GM13976 (cell line): ENCODE results near the gene HAGH.

Experiments
- DNase-seq: peaks from one replicate; pipeline ENCODE4 v3.0.0; 2012; ENCODE audit warnings: low spot score
- in situ Hi-C: fragments of 300-500 bp; cut with MboI; formaldehyde crosslinking; loops from one replicate; pipeline ENCODE4 v1.12.0; 2022; ENCODE audit warnings: low sequenced_read_pairs, mixed read lengths, inconsistent platforms; ENCODE audit not compliant: unreplicated experiment
- TF ChIP-seq, protein P1 (sequence below): IDR thresholded peaks from 2 replicates; pipeline ENCODE4 v1.5.1; 2012; ENCODE audit warnings: borderline replicate concordance, mild to moderate bottlenecking; ENCODE audit not compliant: insufficient read depth; ENCODE audit errors: extremely low read depth, missing control alignments, control extremely low read depth

Gene HAGH

DNA sequence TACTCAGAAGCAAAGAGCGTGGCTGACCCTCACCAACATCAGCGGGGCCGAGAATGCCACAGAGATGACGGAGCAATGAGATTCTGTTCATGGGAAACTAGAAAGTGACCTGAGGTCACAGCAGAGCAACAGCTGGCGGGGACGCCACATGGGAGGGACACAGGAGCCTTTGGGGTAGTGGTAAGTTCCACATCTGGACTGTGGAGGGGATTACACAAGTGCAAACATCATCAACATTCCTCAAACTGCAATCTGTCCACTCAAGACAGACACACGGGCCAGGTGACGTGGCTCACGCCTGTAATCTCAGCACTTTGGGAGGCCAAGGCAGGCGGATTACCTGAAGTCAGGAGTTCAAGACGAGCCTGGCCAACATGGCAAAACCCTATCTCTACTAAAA is 11.2 kb downstream of the HAGH start:
- in situ Hi-C loops = no loop called here
- TF ChIP-seq, protein P1, sequence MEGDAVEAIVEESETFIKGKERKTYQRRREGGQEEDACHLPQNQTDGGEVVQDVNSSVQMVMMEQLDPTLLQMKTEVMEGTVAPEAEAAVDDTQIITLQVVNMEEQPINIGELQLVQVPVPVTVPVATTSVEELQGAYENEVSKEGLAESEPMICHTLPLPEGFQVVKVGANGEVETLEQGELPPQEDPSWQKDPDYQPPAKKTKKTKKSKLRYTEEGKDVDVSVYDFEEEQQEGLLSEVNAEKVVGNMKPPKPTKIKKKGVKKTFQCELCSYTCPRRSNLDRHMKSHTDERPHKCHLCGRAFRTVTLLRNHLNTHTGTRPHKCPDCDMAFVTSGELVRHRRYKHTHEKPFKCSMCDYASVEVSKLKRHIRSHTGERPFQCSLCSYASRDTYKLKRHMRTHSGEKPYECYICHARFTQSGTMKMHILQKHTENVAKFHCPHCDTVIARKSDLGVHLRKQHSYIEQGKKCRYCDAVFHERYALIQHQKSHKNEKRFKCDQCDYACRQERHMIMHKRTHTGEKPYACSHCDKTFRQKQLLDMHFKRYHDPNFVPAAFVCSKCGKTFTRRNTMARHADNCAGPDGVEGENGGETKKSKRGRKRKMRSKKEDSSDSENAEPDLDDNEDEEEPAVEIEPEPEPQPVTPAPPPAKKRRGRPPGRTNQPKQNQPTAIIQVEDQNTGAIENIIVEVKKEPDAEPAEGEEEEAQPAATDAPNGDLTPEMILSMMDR = no peak
- DNase-seq = no peak

DNA sequence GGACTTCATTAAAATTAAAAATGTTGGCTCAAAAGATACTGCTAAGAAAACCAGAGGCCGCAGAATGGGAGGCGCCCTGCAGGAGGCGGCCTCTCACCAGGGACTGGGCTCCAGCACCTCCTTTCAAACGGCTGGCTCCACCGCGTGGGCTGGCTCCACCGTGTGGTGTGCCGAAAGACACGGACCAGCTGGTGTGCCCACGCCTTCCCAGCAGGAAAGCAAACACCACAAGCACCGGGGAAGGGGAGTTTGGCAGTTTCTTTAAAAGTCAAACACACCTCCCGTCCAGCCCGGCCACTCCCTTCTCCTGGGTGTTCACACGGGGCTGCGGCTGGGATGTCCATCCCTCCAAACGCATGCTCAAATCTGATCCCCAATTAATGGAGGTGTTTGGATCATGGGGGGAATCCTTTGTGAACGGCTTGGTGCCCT is 13.9 kb downstream of the HAGH start:
- in situ Hi-C loops = no loop called here
- TF ChIP-seq, protein P1 = peak; percentile 22
- DNase-seq = peak; percentile 59

DNA sequence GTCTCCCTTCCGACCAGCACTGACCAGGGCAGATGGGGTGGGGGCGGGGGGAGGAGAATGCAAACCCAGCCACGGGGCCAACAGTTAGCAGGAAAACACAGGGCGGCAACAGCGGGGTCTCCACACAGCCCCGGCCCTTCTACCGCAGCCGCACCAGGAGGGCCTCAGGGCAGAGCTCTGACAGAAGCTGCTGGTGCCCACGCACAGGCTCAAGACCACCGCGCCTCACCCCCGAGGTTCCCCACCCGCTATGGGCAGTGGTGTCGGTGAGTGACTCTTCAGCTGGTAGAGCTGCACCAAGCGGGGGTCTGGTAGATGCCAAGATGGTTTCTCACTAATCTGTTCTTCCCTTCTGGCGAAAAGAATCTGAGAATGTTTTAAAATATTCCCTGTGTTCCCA is 16.1 kb downstream of the HAGH start:
- no peak for DNase-seq
- TF ChIP-seq, protein P1 = no peak
- in situ Hi-C loops = no loop called here

DNA sequence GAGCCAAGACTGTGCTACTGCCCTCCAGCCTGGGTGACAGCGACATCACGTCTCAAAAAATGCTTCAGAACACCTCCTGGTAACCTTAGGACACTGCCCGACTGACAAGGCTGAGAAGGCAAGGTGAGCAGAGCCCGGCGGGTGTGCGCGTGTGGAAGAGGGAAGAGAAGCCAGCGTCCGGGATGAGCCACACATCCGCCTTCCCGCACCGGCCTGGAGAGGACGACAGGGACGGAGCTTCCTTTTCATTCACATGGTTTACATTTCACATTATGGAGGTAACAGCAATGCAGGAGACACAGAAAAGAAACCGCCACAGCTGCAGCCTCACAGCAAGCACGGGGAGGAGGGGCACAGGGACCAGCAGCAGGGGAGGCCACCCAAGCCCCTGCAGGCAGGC is 16.5 kb downstream of the HAGH start:
- TF ChIP-seq, protein P1 = no peak
- in situ Hi-C loops = no loop called here
- no peak for DNase-seq

DNA sequence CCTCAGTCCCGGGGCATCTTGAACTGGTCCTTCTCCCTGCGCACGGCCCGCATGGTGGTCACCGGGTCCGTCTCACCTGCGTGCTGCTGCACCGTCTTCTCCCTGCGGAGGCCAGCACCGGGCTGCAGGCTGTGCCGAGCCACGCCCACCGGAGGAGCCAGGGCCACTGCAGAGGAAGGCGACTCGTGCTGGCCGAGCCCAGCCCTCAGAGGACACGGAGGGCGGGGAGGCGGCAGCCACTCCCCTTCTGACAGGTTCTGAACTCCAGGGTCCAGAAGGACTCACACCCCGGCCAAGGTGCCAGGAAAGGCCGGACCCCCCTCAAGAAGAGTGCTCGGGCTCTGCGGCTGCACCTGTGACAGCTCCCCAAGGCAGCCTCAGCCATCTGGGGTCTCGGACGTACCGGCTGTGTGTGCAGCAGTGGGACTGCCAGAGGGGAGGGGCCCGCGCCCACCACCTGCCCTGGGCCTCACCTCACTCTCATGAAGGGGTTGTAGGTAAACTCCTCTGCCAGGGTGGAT is 17.3 kb downstream of the HAGH start:
- no peak for DNase-seq
- TF ChIP-seq, protein P1 = no peak
- in situ Hi-C loops = no loop called here

DNA sequence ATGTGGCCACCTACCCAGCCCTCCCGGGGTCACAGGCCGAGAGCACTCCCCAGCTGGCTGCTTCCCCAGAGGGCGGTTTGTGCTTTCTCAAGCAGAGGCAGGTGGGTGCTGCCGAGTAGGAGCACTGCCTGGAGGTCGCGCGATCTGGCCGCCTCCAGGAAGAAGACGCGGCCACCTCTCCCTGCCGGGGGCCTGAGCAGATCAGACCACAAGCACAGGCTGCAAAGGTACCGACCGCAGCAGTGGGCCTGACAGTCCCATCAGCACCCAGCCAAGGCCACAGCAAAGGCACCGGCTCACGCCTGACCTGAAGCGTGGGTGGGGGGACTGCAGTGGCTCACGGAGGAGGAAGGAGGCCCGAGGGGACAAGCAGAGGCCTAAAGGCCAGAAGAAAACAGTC is 17.9 kb downstream of the HAGH start:
- no peak for DNase-seq
- in situ Hi-C loops = no loop called here
- TF ChIP-seq, protein P1 = no peak

DNA sequence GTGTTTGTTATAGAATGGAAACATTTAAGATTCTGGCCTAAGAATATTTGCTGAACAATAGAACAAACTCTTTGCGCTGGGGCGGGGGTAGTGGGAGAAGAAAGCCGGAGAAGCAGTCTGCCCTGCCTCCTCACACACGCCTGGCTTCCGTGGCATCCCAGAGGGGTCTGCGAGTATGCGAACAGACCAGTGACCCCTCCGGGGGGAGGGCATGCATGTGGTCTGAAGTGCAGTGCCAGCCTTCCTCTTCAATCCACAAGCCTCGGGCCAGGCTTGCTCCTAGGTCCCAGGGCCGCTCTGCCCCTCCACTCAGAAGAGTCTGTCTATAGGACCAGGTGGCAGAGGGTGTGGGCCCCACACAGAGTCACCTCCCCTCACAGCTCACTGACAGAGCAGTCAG is 19.0 kb downstream of the HAGH start:
- TF ChIP-seq, protein P1 = no peak
- in situ Hi-C loops = no loop called here
- no peak for DNase-seq
